Activated CD8-positive, alpha-beta memory T cell treated with anti-CD3 and anti-CD28 coated beads for 48 hours (primary cell): ENCODE results near the gene RPS27.
"Not testable (repeated sequence)": the region's sequence is repeated elsewhere in the genome, so short reads cannot be mapped to it uniquely, and the experiment has no call there.

Experiments used
- DNase-seq, 3 experiments: peaks; one replicate each; pipeline ENCODE4 v3.0.0-alpha.2; 2020; ENCODE audit warnings: low read depth in 2 of 3, low spot score in 2 of 3

The RPS27 gene

GRCh38 chr1:153985341-153985912 is 5.1 kb upstream of the RPS27 start:
- peak in 1 of 3 experiments; percentile 39 for DNase-seq

DNA sequence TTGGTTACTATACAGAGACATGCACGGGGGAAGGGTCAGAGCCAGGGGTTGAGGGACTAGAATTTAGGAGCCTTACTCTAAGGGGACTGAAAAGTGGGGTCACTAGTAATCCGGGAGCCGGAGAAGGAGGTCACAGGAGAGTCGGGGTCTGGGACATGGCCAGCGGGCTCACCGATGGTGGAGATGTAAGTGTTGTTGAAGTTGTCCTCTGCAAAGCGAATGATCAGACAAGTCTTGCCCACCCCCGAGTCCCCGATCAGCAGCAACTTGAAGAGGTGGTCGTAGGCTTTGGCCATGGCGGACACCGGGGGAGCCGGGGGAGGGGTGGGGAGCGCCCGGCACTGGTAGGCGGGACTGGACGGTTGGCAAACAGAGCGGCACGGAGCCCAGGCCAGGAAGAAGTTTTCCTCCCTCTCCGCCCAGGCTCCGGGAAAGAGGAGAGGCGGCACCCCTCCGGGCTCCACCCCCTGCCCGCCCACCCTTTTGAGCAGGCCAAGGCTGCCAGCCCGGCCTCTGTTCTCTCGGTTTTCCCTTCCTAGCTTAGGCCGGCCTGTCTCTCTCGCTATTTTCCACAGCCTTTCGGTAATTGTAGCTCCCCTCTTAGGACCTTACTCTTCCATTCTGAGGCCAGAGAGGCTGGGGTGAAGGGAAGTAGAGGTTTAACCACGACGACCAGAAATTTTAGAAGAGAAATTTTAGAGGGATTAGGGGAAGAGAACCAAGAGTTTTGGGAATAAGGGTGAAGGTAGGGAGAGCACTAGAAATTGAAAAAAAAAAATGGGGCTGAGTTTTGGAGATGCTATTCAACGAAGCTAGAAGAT is 4.4 kb upstream of the RPS27 start, which contains the start of gene RAB13:
Gene RAB13 (minus strand): TSS at position 399 of the 821 bp plus-strand sequence. CDS start 103 bp downstream, at position 296.
- DNase-seq: no peak

- DNase-seq: no peak
Observed at GRCh38 chr1:153987621-153988020, 2.9 kb upstream of the RPS27 start.

DNA sequence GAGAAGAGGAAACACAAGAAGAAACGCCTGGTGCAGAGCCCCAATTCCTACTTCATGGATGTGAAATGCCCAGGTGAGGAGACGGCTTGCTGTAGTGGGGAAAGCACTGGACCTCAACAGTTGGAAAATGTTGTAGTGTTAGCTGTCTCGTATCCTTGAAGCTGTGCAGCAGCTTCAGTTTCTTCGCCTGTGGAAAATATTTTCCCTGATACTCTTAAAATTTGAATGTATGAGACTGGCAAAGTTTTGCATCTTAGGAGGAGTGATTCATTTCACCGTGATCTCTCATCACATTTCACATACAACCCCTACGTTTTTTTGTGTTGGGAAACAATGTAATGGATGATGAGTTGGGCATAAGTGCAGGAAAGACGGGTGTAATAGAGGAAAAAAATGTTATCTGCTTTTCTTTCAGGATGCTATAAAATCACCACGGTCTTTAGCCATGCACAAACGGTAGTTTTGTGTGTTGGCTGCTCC is 629 bp downstream of the RPS27 start:
- no peak for DNase-seq

- no peak for DNase-seq
Observed at GRCh38 chr1:153991806-153992205, 1.2 kb downstream of the RPS27 start.

DNA sequence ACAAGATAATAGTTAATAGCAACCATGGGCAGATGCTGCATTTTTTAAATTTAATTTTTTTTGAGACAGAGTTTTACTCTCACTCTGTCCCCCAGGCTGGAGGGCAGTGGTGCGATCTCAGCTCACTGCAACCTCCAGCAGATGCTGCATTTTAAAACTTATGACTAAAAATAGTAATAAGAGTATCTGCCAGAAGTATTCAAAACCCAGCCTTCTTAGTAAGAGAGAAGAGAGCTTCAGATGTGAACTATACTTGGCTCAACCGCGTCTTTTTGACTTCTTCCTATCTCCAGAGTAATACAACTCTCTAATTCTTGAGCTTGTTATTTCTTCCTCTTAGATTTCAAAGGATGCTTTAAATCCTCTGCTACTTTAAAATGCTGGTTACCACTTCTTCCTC is 4.6 kb downstream of the RPS27 start:
- DNase-seq: no peak

DNA sequence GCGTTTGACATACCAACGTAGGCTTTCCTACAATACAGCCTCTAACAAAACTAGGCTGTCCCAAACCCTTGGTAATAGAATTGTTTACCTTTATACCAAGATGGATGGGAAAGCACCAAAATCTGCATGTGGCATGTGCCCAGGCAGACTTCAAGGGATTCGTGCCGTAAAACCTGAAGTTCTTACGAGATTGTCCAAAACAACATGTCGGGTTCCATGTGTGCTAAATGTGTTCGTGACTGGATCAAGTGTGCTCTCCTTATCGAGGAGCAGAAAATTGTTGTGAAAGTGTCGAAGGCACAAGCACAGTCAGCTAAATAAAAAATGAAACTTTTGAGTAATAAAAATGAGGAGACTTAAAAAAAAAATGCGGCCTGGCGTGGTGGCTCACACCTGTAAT is 5.1 kb downstream of the RPS27 start:
- DNase-seq: no peak

- DNase-seq: not testable (repeated sequence)
Observed at GRCh38 chr1:153996882-153997281, 6.3 kb downstream of the RPS27 start.

- no peak for DNase-seq
Observed at GRCh38 chr1:154000420-154000819, 9.9 kb downstream of the RPS27 start.

DNA sequence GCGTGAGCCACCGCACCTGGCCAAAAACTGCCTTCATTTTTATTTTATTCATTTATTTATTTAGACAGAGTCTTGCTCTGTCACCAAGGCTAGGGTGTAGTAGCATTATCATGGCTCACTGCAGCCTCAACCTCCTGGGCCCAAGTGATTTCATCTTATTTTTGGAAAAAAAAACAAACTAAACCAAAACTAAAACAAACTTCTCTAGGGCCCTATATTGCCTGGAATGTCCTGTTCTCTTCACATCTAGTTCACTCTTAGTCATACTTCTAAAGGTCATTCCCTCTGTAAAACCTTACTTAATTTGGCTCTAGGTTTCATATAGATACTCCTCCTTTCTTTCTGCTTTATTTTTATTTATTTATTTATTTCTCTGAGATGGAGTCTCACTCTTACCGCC is 15.6 kb downstream of the RPS27 start:
- DNase-seq: no peak

DNA sequence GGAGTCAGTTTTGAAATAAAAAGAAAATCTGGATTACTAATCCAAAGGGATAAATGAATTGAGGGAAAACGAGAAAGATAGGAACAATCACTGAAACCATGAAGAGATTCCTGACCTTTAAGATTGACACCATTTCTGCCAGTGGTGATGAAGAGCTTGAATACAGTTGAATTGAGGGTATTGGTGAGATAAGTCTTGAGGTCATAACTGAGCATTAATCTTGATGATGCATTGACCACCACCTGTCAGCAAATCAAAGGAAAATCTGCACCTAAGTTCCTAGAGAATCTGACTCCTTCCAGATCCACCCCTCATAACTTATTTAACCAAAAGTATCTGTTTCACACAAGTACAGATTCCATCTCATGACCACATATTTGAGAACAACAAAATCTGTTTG is 21.6 kb downstream of the RPS27 start:
- DNase-seq: no peak

DNA sequence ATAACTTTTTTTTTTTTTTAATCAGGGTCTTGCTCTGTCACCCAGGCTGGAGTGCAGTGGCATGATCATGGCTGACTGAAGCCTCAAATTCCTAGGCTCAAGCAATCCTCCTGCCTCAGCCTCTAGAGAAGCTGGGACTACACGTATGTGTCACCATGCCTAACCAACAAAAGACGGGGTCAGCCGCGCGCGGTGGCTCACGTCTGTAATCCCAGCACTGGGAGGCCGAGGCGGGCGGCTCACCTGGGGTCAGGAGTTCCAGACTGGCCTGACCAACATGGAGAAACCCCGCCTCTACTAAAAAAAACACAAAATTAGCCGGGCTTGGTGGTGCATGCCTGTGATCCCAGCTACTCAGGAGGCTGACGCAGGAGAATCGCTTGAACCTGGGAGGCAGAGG is 22.0 kb downstream of the RPS27 start:
- DNase-seq: not testable (repeated sequence)

DNA sequence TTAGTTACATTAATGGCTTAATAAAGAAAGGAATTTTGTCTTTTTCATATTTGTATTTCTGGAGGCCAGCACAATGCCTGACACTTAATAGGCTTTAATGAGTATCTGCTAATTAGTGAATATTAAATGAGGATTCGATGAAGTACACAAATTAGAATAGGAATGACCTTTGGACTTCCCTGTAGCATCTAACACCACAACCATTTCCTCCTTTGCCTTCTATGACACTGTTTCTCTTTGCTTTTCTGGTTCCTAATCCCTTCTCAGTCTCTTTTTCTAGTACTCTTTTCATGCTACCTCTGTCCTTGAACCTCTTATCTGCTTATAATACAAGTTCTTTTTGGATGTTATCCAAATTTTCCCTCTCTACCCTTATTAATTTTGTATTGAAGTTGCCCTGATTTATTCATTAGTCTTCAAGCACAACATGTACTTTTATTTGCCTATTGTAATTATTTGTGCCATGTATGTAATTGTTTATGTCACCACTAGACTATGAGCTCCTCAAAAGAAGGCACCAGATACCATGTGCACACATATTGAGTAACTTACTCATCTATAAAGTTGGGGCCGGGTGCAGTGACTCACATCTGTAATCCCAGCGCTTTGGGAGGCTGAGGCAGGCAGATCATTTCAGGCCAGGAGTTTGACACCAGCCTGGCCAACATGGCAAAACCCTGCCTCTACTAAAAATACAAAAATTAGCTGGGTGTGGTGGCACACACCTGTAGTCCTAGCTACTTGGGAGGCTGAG is 23.8 kb downstream of the RPS27 start:
- no peak for DNase-seq

DNA sequence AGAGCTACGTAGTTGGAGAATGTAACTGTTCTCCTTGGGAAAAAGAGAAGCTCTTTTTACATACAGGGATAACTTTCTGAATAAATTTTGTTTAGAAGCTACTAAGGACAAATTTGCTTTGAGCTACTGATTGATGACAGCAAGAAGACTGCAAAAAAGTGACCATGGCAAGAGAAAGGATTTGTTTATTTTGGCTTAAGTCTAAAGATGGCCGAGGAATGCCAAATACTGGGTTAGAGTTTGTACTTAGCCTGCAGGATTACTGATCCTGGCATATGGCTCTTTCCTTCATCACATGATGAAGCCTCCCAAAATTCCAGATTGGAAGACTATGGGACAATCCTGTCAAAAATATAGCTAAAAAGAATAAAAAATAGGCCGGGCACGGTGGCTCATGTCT is 28.7 kb downstream of the RPS27 start:
- no peak for DNase-seq

GRCh38 chr1:154019940-154020339 is 29.4 kb downstream of the RPS27 start:
- DNase-seq: no peak

DNA sequence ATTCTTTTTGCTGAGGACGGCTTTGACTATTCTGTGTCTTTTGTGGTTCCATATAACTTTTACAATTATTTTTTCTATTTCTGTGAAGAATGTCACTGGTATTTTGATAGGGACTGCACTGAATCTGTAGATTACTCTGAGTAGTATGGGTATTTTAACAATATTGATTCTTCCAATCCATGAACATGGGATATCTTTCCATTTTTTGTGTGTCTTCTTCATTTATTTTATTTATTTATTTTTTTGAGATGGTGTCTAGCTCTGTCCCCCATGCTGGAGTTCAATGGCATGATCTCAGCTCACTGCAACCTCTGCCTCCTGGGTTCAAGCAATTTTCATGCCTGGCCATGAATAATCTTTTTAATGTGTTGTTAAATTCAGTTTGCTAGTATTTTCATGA is 43.1 kb downstream of the RPS27 start:
- DNase-seq: not testable (repeated sequence)
